ENCODE data around the gene BRD7.

Gene BRD7

DNA sequence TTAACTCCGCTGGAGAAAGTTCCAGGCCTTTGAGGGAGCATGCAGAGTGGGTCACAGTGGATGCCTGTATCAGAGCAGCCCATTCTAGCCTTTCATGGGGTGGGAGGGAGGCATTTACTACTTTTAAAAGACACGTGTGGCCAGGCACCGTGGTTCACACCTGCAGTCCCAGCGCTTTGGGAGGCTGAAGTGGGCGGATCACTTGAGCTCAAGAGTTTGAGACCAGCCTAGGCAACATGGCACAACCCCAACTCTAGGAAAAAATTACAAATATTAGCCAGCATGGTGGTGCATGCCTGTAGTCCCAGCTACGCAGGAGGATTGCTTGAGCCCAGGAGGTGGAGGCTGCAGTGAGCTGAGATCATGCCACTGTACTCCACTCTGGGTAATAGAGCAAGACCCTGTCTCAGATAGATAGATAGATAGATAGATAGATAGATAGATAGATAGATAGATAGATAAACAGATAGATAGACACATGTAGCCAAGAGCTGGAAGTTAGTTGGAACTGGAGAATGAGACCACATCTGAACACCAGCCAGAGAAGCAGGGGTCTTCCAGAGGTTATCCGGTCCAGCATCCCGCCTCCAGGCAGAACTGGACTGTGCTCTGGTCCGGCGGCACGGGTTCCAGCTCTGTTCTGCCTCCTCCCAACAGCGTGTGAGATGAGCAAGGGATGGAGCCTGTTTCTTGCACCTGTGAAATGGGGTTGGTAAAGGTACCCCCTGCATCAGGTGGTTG lies 98.8 kb downstream of the BRD7 start:
- DNase-seq, result no peak

DNA sequence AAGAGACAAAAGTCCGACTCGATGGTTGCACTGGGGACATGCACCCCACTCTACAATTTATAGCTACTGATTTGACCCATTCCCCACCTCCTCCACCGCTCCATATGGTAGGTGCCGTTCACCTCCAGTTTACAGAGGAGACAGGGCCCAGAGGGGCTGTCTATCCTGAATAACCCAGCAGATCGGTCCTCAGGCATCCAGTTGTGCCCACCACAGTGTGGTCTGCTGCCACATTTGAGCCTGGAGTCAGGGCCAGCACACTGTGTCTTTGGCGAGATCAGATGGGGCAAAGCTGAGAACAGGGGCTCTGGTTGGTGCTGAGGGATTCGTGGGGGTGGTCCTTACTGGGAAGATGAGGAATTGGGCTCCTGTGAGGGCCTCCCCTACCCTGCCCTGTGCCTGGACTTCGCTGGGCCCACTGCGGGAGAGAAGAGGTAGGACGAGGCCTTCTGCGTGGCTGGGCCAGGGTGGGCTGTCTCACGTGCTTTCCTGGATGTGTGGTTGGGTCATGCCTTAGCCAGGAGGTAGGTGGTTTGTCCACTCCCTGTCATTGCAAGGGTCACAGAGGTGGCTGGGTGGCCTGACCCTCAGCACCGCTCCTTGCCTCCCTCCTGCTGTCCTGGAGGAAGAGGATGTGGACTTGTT lies 99.6 kb downstream of the BRD7 start:
- DNase-seq, result no peak

DNA sequence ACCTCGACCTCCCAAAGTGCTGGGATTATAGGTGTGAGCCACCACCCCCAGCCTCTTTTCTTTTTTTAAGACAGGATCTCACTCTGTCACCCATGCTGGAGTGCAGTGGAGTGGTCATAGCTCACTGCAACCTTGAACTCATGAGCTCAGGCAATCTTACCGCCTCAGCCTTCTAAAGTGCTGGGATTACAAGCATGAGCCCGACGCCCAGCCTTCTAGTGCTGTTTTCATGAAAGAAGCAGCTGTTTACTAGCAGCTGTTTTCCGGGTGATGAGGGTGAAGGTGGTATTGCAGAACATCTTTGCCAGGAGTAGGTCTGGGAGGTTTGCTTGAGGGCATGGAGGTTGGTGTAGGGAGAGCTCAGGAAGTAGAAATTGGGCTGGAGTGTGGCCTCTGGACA lies 100.4 kb downstream of the BRD7 start:
- DNase-seq, result peak; percentile 50

DNA sequence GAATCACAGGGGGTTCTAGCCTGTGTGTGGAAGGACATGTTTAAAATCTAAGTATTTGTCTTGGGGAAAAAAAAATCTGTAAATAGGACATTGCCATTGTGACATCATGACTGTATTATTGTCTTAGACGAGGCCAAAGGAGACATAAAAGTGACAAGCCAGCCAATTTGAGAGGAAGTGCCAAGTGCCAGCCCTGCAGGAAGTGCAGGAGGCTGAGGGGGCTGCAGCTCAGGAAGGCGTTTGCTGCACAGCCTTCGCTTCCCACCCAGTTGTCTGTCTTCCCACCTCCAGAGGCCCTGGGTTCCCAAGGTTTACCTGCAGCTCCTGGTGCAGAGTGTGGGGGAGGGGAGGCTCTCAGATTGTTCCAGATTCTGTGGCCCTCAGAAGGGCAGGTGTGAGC lies 101.1 kb downstream of the BRD7 start:
- DNase-seq, result peak; percentile 65

DNA sequence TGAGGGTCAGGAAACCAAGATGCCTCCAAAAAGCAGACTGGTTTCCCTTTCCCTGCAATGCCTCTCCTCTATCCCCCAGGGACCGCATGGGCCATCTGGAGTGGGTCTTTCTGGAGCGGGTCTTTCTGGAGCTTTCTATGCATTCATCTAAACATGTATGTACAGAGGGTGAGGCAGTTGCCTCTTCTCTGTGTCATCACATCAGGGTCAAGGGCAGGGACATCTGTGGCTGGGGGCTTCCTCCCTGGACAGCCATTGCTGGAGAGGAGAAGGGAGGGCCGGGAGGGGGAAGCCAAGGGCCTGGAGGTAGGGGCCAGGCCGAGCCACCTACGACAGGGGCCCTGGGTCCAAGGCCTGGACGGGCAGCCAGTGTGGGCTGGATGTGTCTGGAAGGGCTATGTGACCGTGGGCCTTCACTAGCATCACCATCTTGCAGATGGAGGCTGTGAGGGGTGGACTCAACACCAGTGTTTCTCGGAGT lies 101.6 kb downstream of the BRD7 start:
- no peak for DNase-seq

DNA sequence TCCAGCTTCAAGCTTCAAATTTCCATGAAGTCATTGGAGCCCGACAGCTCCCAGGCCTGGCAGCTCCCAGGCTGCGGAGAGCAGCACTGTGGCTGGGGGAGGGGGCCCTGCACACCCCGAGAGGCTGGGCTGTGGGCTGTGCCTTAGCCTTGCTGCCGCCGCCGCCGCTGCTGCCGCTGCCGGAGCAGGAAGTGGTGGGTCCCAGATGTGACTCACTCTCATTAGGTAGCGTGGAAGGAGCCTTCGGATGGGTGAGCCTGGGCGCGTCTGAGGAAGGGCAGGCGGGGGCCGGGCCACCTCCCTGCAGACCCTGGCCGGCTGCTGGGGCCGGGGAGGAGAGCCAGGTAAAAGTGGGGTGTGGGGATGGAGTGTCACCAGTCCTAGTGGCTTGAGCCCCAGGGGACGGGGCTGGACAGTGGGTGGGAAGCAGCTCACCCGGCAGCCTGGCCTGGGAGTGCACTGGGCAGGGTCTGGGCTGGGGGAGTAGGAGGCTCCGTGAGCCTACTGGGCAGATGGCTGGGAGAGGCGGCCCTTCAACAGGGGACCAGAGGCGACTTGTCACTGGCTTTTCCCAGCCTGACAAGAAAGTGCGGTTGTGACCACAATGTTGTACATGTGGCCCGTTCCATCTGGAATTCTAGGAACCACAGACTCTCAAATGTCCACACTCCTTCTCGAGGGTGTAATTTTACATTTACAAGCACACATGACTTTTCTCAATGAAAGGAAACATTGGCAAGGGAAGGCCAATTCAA lies 102.3 kb downstream of the BRD7 start, which contains the start of gene ADCY7:
Gene ADCY7, plus strand, starts transcription at position 215 of the 755 bp plus-strand sequence. CDS start 21,629 bp downstream, outside the sequence.
- DNase-seq, result peak; percentile 92

Measured in CD4-positive, alpha-beta T cell treated with Interleukin-6 for 4 hours (primary cell).